H1 (cell line): ENCODE data around the gene LAMP5. TPM values are rescaled to one million over a fixed set of nuclear protein-coding genes. Genes with fewer than 3 reads are reported as not detected.

Experiments used
- CTCF ChIA-PET: fragments of 300-600 bp; sonication (Branson Sonifier 250); formaldehyde crosslinking; loops from one replicate; lab custom pipeline; 2021; ENCODE audit not compliant: partially characterized antibody; lab: Charles Lee
- POLR2A ChIA-PET: fragments of 300-600 bp; sonication (Branson Sonifier 250); formaldehyde crosslinking; loops from one replicate; lab custom pipeline; 2021; ENCODE audit warnings: inconsistent platforms; ENCODE audit not compliant: partially characterized antibody; lab: Charles Lee
- DNase-seq, 2 experiments: peaks; one replicate each; pipeline versions ENCODE4 v3.0.0 to v3.0.0-alpha.2; 2010 to 2022; ENCODE audit warnings: low spot score in 2 of 2, low read depth in 1 of 2, mixed read lengths in 1 of 2
- FAIRE-seq: peaks from 2 replicates; lab custom pipeline; 2011; peaks lifted over from hg19 to GRCh38; lab: Jason Lieb, UNC
- H2AFZ ChIP-seq: 2 replicates; pipeline ENCODE4 v1.8.1; 2012; ENCODE audit warnings: low read length, inconsistent platforms
- H2AK5ac ChIP-seq: 2 replicates; pipeline ENCODE4 v1.6.1; 2013; ENCODE audit warnings: low read depth, low read length
- H2BK120ac ChIP-seq: replicated peaks from 2 replicates; pipeline ENCODE3; 2013; ENCODE audit warnings: low read depth, low read length, inconsistent platforms
- H2BK12ac ChIP-seq: 2 replicates; pipeline ENCODE4 v1.6.1; 2013; ENCODE audit warnings: low read depth, low read length
- H2BK15ac ChIP-seq: 2 replicates; pipeline ENCODE4 v1.6.1; 2013; ENCODE audit warnings: low read length
- H2BK20ac ChIP-seq: 2 replicates; pipeline ENCODE4 v1.6.1; 2013; ENCODE audit warnings: low read length
- H2BK5ac ChIP-seq: 2 replicates; pipeline ENCODE4 v1.6.1; 2013; ENCODE audit warnings: low read depth, low read length
- H3K14ac ChIP-seq: 2 replicates; pipeline ENCODE4 v1.6.1; 2013; ENCODE audit warnings: inconsistent platforms; ENCODE audit not compliant: insufficient read length
- H3K18ac ChIP-seq: 2 replicates; pipeline ENCODE4 v1.6.1; 2013; ENCODE audit warnings: low read length; ENCODE audit errors: extremely low read depth
- H3K23ac ChIP-seq: 2 replicates; pipeline ENCODE4 v1.6.1; 2013; ENCODE audit warnings: inconsistent platforms; ENCODE audit not compliant: insufficient read length
- H3K23me2 ChIP-seq: 2 replicates; pipeline ENCODE4 v1.6.1; 2013; ENCODE audit warnings: low read depth, low read length
- H3K27ac ChIP-seq: 2 replicates; pipeline ENCODE4 v1.6.1; 2011; ENCODE audit warnings: low read depth, low read length, inconsistent platforms
- H3K27me3 ChIP-seq, 4 experiments: replicated peaks in 1 of 4; 1 replicate in 1 of 4; 2 replicates in 3 of 4; pipeline versions ENCODE4 v1.6.1 to v1.8.1; 2011 to 2013; ENCODE audit warnings: low read length in 3 of 4, mild to moderate bottlenecking in 3 of 4, inconsistent platforms in 2 of 4, mixed read lengths in 2 of 4, moderate library complexity in 1 of 4; ENCODE audit not compliant: control insufficient read depth in 3 of 4, insufficient read depth in 3 of 4; ENCODE audit errors: extremely low read depth in 1 of 4
- H3K36me3 ChIP-seq, 4 experiments: 2 replicates each; pipeline versions ENCODE4 v1.6.1 to v1.8.1; 2011 to 2013; ENCODE audit warnings: mild to moderate bottlenecking in 4 of 4, low read length in 3 of 4, moderate library complexity in 2 of 4, control low read depth in 1 of 4, inconsistent platforms in 1 of 4; ENCODE audit not compliant: insufficient read depth in 4 of 4, control insufficient read depth in 2 of 4
- H3K4ac ChIP-seq: replicated peaks from 2 replicates; pipeline ENCODE3; 2013; ENCODE audit warnings: low read length, low read depth, mixed read lengths, inconsistent platforms; ENCODE audit not compliant: insufficient read length
- H3K4me1 ChIP-seq, 4 experiments: replicated peaks in 1 of 4; 1 replicate in 1 of 4; 2 replicates in 3 of 4; pipeline versions ENCODE4 v1.6.1 to v1.8.1; 2011 to 2013; ENCODE audit warnings: low read length in 3 of 4, inconsistent platforms in 2 of 4, mixed read lengths in 1 of 4; ENCODE audit not compliant: insufficient read depth in 4 of 4, control insufficient read depth in 3 of 4
- H3K4me2 ChIP-seq, 2 experiments: 2 replicates each; pipeline versions ENCODE4 v1.6.1 to v1.8.1; 2011 to 2013; ENCODE audit warnings: low read depth in 2 of 2, low read length in 2 of 2, control low read depth in 1 of 2, inconsistent platforms in 1 of 2, mild to moderate bottlenecking in 1 of 2; ENCODE audit not compliant: insufficient read depth in 1 of 2
- H3K4me3 ChIP-seq, 4 experiments: fragments of 200-600, 300-600 bp in 1 of 4; sonication (generic), shearing (Covaris generic), sonication (Bioruptor Twin) in 1 of 4; 2 replicates each; pipeline versions ENCODE4 v1.5.1 to v1.8.1; 2011 to 2016; ENCODE audit warnings: low read length in 4 of 4, low read depth in 3 of 4, control low read depth in 2 of 4, inconsistent platforms in 2 of 4, mild to moderate bottlenecking in 2 of 4, mixed read lengths in 1 of 4, moderate library complexity in 1 of 4; ENCODE audit not compliant: insufficient read depth in 2 of 4; ENCODE audit errors: extremely low read depth in 1 of 4
- H3K56ac ChIP-seq: replicated peaks from 2 replicates; pipeline ENCODE3; 2013; ENCODE audit warnings: low read depth, mild to moderate bottlenecking, mixed read lengths, low read length, inconsistent platforms; ENCODE audit not compliant: insufficient read length
- H3K79me1 ChIP-seq: 2 replicates; pipeline ENCODE4 v1.6.1; 2013; ENCODE audit warnings: low read depth, low read length, control low read depth
- H3K79me2 ChIP-seq, 2 experiments: 2 replicates each; pipeline versions ENCODE4 v1.6.1 to v1.8.1; 2012 to 2013; ENCODE audit warnings: low read length in 2 of 2, mild to moderate bottlenecking in 2 of 2, inconsistent platforms in 1 of 2; ENCODE audit not compliant: insufficient read depth in 2 of 2, control insufficient read depth in 1 of 2
- H3K9ac ChIP-seq, 4 experiments: replicated peaks in 1 of 4; 1 replicate in 1 of 4; 2 replicates in 3 of 4; pipeline versions ENCODE4 v1.6.1 to v1.8.1; 2011 to 2013; ENCODE audit warnings: low read depth in 3 of 4, low read length in 3 of 4, control low read depth in 2 of 4, mild to moderate bottlenecking in 2 of 4, moderate library complexity in 2 of 4, inconsistent platforms in 1 of 4; ENCODE audit errors: extremely low read depth in 1 of 4
- H3K9me3 ChIP-seq, 2 experiments: 2 replicates each; pipeline versions ENCODE4 v1.6.1 to v1.8.1; 2012 to 2013; ENCODE audit warnings: mild to moderate bottlenecking in 2 of 2, moderate library complexity in 2 of 2, control low read depth in 1 of 2, inconsistent platforms in 1 of 2, low read depth in 1 of 2, low read length in 1 of 2, mixed read lengths in 1 of 2; ENCODE audit not compliant: insufficient read depth in 2 of 2
- H4K20me1 ChIP-seq, 2 experiments: replicated peaks in 1 of 2; 2 replicates each; pipeline versions ENCODE3 to v1.8.1; 2011 to 2013; ENCODE audit warnings: inconsistent platforms in 2 of 2, low read length in 2 of 2, mild to moderate bottlenecking in 1 of 2; ENCODE audit not compliant: insufficient read depth in 2 of 2, control insufficient read depth in 1 of 2
- H4K5ac ChIP-seq: 2 replicates; pipeline ENCODE4 v1.6.1; 2013; ENCODE audit warnings: low read length, low read depth, mixed read lengths, inconsistent platforms; ENCODE audit not compliant: insufficient read length
- H4K8ac ChIP-seq: 2 replicates; pipeline ENCODE4 v1.8.0; 2013; ENCODE audit warnings: mild to moderate bottlenecking, moderate library complexity, low read length, inconsistent platforms; ENCODE audit not compliant: insufficient read depth; ENCODE audit errors: extremely low read depth
- H4K91ac ChIP-seq: replicated peaks from 2 replicates; pipeline ENCODE3; 2013; ENCODE audit warnings: low read length, mixed read lengths, inconsistent platforms; ENCODE audit not compliant: insufficient read length
- ATF2 ChIP-seq: IDR thresholded peaks from 2 replicates; pipeline ENCODE4 v1.6.1; 2012; ENCODE audit warnings: low read length, inconsistent platforms
- E2F6 ChIP-seq: IDR thresholded peaks from 2 replicates; pipeline ENCODE4 v1.6.1; 2012; ENCODE audit warnings: inconsistent platforms
- EZH2 ChIP-seq: fragments of 200-600 bp; sonication (generic); IDR thresholded peaks from 2 replicates; pipeline ENCODE4 v1.7.1; 2012; ENCODE audit warnings: low read depth, mild to moderate bottlenecking, moderate library complexity, low read length, inconsistent platforms; ENCODE audit not compliant: severe bottlenecking
- KDM4A ChIP-seq: IDR thresholded peaks from one replicate; pipeline ENCODE4 v1.7.1; 2012; ENCODE audit warnings: low read depth, mild to moderate bottlenecking, moderate library complexity, low read length, inconsistent platforms; ENCODE audit not compliant: severe bottlenecking
- MAX ChIP-seq: IDR thresholded peaks from 2 replicates; pipeline ENCODE4 v1.6.1; 2012; ENCODE audit warnings: inconsistent platforms
- RNF2 ChIP-seq: fragments of 200-900, 300-1000 bp; sonication (generic); IDR thresholded peaks from 2 replicates; pipeline ENCODE4 v1.7.1; 2016; ENCODE audit warnings: borderline replicate concordance, low read depth, mild to moderate bottlenecking, antibody characterized with exemption, low read length; ENCODE audit not compliant: poor library complexity, severe bottlenecking; ENCODE audit errors: missing control alignments
- SIX5 ChIP-seq: IDR thresholded peaks from 2 replicates; pipeline ENCODE4 v1.6.1; 2011; ENCODE audit warnings: mild to moderate bottlenecking, low read depth, low read length
- SUZ12 ChIP-seq: fragments of 200-600 bp; sonication (generic); IDR thresholded peaks from 2 replicates; pipeline ENCODE4 v1.6.1; 2012; ENCODE audit warnings: mild to moderate bottlenecking, inconsistent platforms, low read length, moderate library complexity, mixed read lengths
- WGBS, 2 experiments: shearing (Covaris generic) in 1 of 2; methylation state at CpG; one replicate each; pipeline versions ENCODE4 v1.1.6 to v1.1.7; 2013 to 2015; ENCODE audit warnings: low lambda C conversion rate in 2 of 2, mixed read lengths in 2 of 2, inconsistent platforms in 1 of 2, low coverage in 1 of 2, missing lambda C conversion rate in 1 of 2; ENCODE audit not compliant: insufficient replicate concordance in 2 of 2, insufficient coverage in 1 of 2, insufficient read length in 1 of 2; ENCODE audit errors: extremely low coverage in 1 of 2, missing lambda C conversion rate in 1 of 2; 5-methylcytosine and 5-hydroxymethylcytosine counted together
- polyA plus RNA-seq, 7 experiments: library from polyadenylated mRNA; depleted of rRNA in 3 of 7; stranded (reverse) in 5 of 7; unstranded in 2 of 7; fragments of >200 nt in 5 of 7; fragments of 200-250 nt in 2 of 7; gene quantifications; 1 replicate in 5 of 7; 2 replicates in 1 of 7; 4 replicates in 1 of 7; pipeline versions ENCODE4 v1.2.1 to v1.2.3, GENCODE V29; 2011 to 2013; ENCODE audit warnings: missing spikeins in 2 of 7, mixed read lengths in 2 of 7
- total RNA-seq: library from RNA; stranded (reverse); fragmentation: NEBNext Ultra II Directional; extraction: Animal tissue kit (Norgen Biotek cat#: 25700); gene quantifications from 2 replicates; pipeline ENCODE4 v1.2.1, GENCODE V29; 2021

Gene LAMP5
- total and polyA plus RNA-seq, 2 of the 8 experiments (the other 6 are each of a cell fraction or from before 2014, with no cell fraction given), result 0.22 to 1.9 TPM

- no peak overlapping the region; the same call in 1 of the 2 replicates for H2BK5ac ChIP-seq
- no peak overlapping the region for H3K23ac ChIP-seq
- H4K20me1 ChIP-seq, result peaks cover 0 to 5% of the 10 kb centered on the region in 2 experiments
- DNase-seq (peak in 1 of 2 experiments; percentile 57), FAIRE-seq (no peak)
- H2AFZ ChIP-seq, result 0 out of 2 replicates have a peak overlapping the region, but pooled peaks have one; percentile 4
- H3K79me1 ChIP-seq, result no peaks in the 10 kb centered on the region
- ChIA-PET CTCF (interaction anchor here (0.6 to 7.8 kb wide), 8 partner anchors 12 to 114 kb away, joined by 3 to 79 read pairs (median 6); partner anchors contain the start of gene LAMP5), POLR2A (interaction anchor here (1.2 kb wide), 1 partner anchor 8 kb away, joined by 3 read pairs; the partner anchor contains the start of gene LAMP5)
- H2BK12ac ChIP-seq, result peak overlapping the region; percentile 40; the same call in 1 of the 2 replicates
- H4K8ac ChIP-seq, result no peak overlapping the region
- peak overlapping the region in 3 of 4 experiments; percentile 23 to 55 (median 35); a peak in 6 of 8 replicates for H3K4me3 ChIP-seq
- peaks cover 56 to 70% (median 68%) of the 10 kb centered on the region in 4 experiments for H3K27me3 ChIP-seq
- no peak overlapping the region for H2BK120ac ChIP-seq
- H3K18ac ChIP-seq, result peak overlapping the region; percentile 62; the same call in 1 of the 2 replicates
- H3K36me3 ChIP-seq, result no peaks in the 10 kb centered on the region
- H3K56ac ChIP-seq, result no peak overlapping the region
- peaks cover 7% of the 10 kb centered on the region; the same call in 1 of the 2 replicates for H3K23me2 ChIP-seq
- H2AK5ac ChIP-seq, result no peak overlapping the region
- no peak overlapping the region for H4K91ac ChIP-seq
- no peak overlapping the region for H3K4ac ChIP-seq
- peaks cover 3 to 25% (median 15%) of the 10 kb centered on the region in 4 experiments for H3K4me1 ChIP-seq
- H3K9me3 ChIP-seq, result no peaks in the 10 kb centered on the region
- H3K79me2 ChIP-seq, result no peaks in the 10 kb centered on the region
- no peak overlapping the region for H2BK20ac ChIP-seq
- H3K27ac ChIP-seq, result no peak overlapping the region
- no peak overlapping the region for H4K5ac ChIP-seq
- H3K4me2 ChIP-seq, result peak overlapping the region; percentile 80 to 82
- no peak overlapping the region for H3K14ac ChIP-seq
- no peak overlapping the region for H3K9ac ChIP-seq
- peak overlapping the region; percentile 82 for H2BK15ac ChIP-seq
- 8% methylated on average over 23 of the region's 34 CpGs; no CpG with 5 or more reads in 1 of the 2 experiments for WGBS, 2 experiments
- TF ChIP-seq RNF2 (peak; percentile 37), SIX5 (no peak), E2F6 (peak; percentile 89), ATF2 (no peak), SUZ12 (peak; percentile 84; the same call in 1 of the 2 replicates), EZH2 (peak; percentile 84), KDM4A (peak; percentile 33), MAX (peak; percentile 71)
Observed at GRCh38 chr20:9506280-9506821, 8.0 kb upstream of the LAMP5 start.
